Measurements from ENCODE around the gene KCNK3. TPM values are rescaled to one million over a fixed set of nuclear protein-coding genes. Genes with fewer than 3 reads are reported as not detected.

The KCNK3 gene
- polyA plus RNA-seq, 1 of the 3 experiments (the other 2 are of a cell fraction) = 0.16 TPM

- WGBS (ENCODE audit: low lambda C conversion rate) = 51% methylated on average over 8 of the region's 8 CpGs
- no peak overlapping the region for H3K4me3 ChIP-seq (ENCODE audit: low read depth in 2 of 2, low read length in 1 of 2)
- no peaks in the 10 kb centered on the region for H3K9me2 ChIP-seq
- no peaks in the 10 kb centered on the region for H3F3A ChIP-seq (replicated peaks; ENCODE audit: insufficient read depth)
- no peak for DNase-seq
- no peak overlapping the region for H3K9ac ChIP-seq
- no peaks in the 10 kb centered on the region for H3K79me2 ChIP-seq (ENCODE audit: insufficient read depth)
- ChIA-PET CTCF (interaction anchor here (0.6 to 2.2 kb wide), 5 partner anchors 10 to 76 kb away, joined by 3 to 12 read pairs (median 3); no protein-coding TSS in a partner anchor), POLR2A (no interaction called here)
- H3K4me1 ChIP-seq (ENCODE audit: control insufficient read depth in 1 of 2, insufficient read depth in 2 of 2, low read depth in 1 of 2, low read length in 1 of 2) = peaks cover 0 to 3% of the 10 kb centered on the region in 2 experiments; a peak in 1 of 4 replicates
- H3K27me3 ChIP-seq (ENCODE audit: insufficient read depth) = peaks cover 23% of the 10 kb centered on the region; the same call in 1 of the 2 replicates
- H4K20me1 ChIP-seq (ENCODE audit: insufficient read depth) = no peaks in the 10 kb centered on the region
- no peaks in the 10 kb centered on the region for H3K36me3 ChIP-seq (replicated peaks in 1 of 2; ENCODE audit: control insufficient read depth in 1 of 2, insufficient read depth in 2 of 2, low read length in 1 of 2)
- no peak overlapping the region for H3K27ac ChIP-seq (ENCODE audit: low read depth in 2 of 2, low read length in 1 of 2)
- H3K9me3 ChIP-seq = no peaks in the 10 kb centered on the region
- no peak overlapping the region for H3K4me2 ChIP-seq
- TF ChIP-seq FOXJ3 (CRISPR knock-in tag; IDR thresholded peaks at IDR 0.05) = no peak
- TF ChIP-seq GATA2 (CRISPR knock-in tag; IDR thresholded peaks at IDR 0.05) = peak; percentile 34; the same call in 1 of the 2 replicates
- no peak for TF ChIP-seq NFIC (IDR thresholded peaks at IDR 0.05; ENCODE audit: borderline replicate concordance)
- TF ChIP-seq EP300 (IDR thresholded peaks at IDR 0.05; ENCODE audit: borderline replicate concordance in 1 of 2, low read depth in 1 of 2, low read length in 1 of 2) = no peak; a peak in 1 of 4 replicates
- no peak for TF ChIP-seq FOSL2 (IDR thresholded peaks at IDR 0.05; ENCODE audit: borderline replicate concordance, low read depth)
- TF ChIP-seq PBX3 (IDR thresholded peaks at IDR 0.05) = no peak
- TF ChIP-seq, protein P1, sequence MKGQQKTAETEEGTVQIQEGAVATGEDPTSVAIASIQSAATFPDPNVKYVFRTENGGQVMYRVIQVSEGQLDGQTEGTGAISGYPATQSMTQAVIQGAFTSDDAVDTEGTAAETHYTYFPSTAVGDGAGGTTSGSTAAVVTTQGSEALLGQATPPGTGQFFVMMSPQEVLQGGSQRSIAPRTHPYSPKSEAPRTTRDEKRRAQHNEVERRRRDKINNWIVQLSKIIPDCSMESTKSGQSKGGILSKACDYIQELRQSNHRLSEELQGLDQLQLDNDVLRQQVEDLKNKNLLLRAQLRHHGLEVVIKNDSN (IDR thresholded peaks at IDR 0.05; ENCODE audit: borderline replicate concordance, low read depth) = no peak
- H2AFZ ChIP-seq (ENCODE audit: low read depth) = no peak overlapping the region
These were observed 23.4 kb upstream of the KCNK3 start for GRCh38 chr2:26668856-26669750.

DNA sequence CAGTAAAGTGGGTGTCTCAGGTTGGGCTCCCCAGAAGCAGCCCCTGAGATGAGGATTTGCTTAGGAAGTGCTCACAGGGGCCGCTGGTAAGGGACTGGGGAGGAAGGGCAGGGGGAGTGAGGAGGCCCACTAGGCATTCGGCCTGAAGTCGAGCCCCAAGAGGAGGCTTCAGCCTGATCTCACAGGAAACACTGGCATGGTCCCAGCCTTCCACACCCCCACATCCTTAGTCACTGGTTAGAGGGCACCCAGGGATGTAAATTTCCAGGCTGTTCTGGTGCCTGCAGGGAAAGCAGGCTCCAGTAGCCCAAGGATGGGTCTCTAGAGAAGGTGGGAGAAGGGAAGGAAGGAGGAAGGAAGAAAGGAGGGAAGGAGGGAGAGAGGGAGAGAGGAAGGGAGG, 22.4 kb upstream of the KCNK3 start:
- H3K27ac ChIP-seq (ENCODE audit: low read depth in 2 of 2, low read length in 1 of 2) = no peak overlapping the region
- ChIA-PET POLR2A (no interaction called here), CTCF (interaction anchor here (1.2 to 1.4 kb wide), 2 partner anchors 42 to 75 kb away, joined by 3 read pairs; no protein-coding TSS in a partner anchor)
- DNase-seq = no peak
- H3K79me2 ChIP-seq (ENCODE audit: insufficient read depth) = no peaks in the 10 kb centered on the region
- H3K9ac ChIP-seq = no peak overlapping the region
- H3K27me3 ChIP-seq (ENCODE audit: insufficient read depth) = peaks cover 30% of the 10 kb centered on the region; the same call in 1 of the 2 replicates
- no peaks in the 10 kb centered on the region for H3K36me3 ChIP-seq (replicated peaks in 1 of 2; ENCODE audit: control insufficient read depth in 1 of 2, insufficient read depth in 2 of 2, low read length in 1 of 2)
- H4K20me1 ChIP-seq (ENCODE audit: insufficient read depth) = no peaks in the 10 kb centered on the region
- H3K9me2 ChIP-seq = no peaks in the 10 kb centered on the region
- 22% methylated on average over 3 of the region's 3 CpGs for WGBS (ENCODE audit: low lambda C conversion rate)
- H3K4me1 ChIP-seq (ENCODE audit: control insufficient read depth in 1 of 2, insufficient read depth in 2 of 2, low read depth in 1 of 2, low read length in 1 of 2) = peaks cover 0 to 4% of the 10 kb centered on the region in 2 experiments; a peak in 1 of 4 replicates
- no peak overlapping the region for H3K4me3 ChIP-seq (ENCODE audit: low read depth in 2 of 2, low read length in 1 of 2)
- no peak overlapping the region for H2AFZ ChIP-seq (ENCODE audit: low read depth)
- H3F3A ChIP-seq (replicated peaks; ENCODE audit: insufficient read depth) = no peaks in the 10 kb centered on the region
- no peaks in the 10 kb centered on the region for H3K9me3 ChIP-seq
- no peak overlapping the region for H3K4me2 ChIP-seq
- TF ChIP-seq FOXJ3 (CRISPR knock-in tag; IDR thresholded peaks at IDR 0.05) (no peak), RXRA (IDR thresholded peaks at IDR 0.05; ENCODE audit: borderline replicate concordance, low read depth) (no peak), SMC3 (IDR thresholded peaks at IDR 0.05; ENCODE audit: low read depth, low read length) (no peak), RFX5 (IDR thresholded peaks at IDR 0.05; ENCODE audit: low read length) (no peak), USF2 (IDR thresholded peaks at IDR 0.05; ENCODE audit: borderline replicate concordance, low read depth, low read length) (no peak), PBX3 (IDR thresholded peaks at IDR 0.05) (no peak), RCOR1 (IDR thresholded peaks at IDR 0.05; ENCODE audit: low read length) (no peak), SIN3A (IDR thresholded peaks at IDR 0.05; ENCODE audit: borderline replicate concordance, low read depth, low read length) (no peak)
- TF ChIP-seq, protein P2, sequence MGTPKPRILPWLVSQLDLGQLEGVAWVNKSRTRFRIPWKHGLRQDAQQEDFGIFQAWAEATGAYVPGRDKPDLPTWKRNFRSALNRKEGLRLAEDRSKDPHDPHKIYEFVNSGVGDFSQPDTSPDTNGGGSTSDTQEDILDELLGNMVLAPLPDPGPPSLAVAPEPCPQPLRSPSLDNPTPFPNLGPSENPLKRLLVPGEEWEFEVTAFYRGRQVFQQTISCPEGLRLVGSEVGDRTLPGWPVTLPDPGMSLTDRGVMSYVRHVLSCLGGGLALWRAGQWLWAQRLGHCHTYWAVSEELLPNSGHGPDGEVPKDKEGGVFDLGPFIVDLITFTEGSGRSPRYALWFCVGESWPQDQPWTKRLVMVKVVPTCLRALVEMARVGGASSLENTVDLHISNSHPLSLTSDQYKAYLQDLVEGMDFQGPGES (IDR thresholded peaks at IDR 0.05; ENCODE audit: low read depth, low read length) = no peak
- TF ChIP-seq, protein P3, sequence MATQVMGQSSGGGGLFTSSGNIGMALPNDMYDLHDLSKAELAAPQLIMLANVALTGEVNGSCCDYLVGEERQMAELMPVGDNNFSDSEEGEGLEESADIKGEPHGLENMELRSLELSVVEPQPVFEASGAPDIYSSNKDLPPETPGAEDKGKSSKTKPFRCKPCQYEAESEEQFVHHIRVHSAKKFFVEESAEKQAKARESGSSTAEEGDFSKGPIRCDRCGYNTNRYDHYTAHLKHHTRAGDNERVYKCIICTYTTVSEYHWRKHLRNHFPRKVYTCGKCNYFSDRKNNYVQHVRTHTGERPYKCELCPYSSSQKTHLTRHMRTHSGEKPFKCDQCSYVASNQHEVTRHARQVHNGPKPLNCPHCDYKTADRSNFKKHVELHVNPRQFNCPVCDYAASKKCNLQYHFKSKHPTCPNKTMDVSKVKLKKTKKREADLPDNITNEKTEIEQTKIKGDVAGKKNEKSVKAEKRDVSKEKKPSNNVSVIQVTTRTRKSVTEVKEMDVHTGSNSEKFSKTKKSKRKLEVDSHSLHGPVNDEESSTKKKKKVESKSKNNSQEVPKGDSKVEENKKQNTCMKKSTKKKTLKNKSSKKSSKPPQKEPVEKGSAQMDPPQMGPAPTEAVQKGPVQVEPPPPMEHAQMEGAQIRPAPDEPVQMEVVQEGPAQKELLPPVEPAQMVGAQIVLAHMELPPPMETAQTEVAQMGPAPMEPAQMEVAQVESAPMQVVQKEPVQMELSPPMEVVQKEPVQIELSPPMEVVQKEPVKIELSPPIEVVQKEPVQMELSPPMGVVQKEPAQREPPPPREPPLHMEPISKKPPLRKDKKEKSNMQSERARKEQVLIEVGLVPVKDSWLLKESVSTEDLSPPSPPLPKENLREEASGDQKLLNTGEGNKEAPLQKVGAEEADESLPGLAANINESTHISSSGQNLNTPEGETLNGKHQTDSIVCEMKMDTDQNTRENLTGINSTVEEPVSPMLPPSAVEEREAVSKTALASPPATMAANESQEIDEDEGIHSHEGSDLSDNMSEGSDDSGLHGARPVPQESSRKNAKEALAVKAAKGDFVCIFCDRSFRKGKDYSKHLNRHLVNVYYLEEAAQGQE (IDR thresholded peaks at IDR 0.05; ENCODE audit: low read depth, low read length) = no peak

All from SK-N-SH (cell line).